Left hindlimb (tissue), 1 donor: Measurements from ENCODE around the gene RRP9.

Experiments used
- DNase-seq: peaks from one replicate; pipeline ENCODE4 v3.0.0-alpha.2; 2018

RRP9 gene

DNA sequence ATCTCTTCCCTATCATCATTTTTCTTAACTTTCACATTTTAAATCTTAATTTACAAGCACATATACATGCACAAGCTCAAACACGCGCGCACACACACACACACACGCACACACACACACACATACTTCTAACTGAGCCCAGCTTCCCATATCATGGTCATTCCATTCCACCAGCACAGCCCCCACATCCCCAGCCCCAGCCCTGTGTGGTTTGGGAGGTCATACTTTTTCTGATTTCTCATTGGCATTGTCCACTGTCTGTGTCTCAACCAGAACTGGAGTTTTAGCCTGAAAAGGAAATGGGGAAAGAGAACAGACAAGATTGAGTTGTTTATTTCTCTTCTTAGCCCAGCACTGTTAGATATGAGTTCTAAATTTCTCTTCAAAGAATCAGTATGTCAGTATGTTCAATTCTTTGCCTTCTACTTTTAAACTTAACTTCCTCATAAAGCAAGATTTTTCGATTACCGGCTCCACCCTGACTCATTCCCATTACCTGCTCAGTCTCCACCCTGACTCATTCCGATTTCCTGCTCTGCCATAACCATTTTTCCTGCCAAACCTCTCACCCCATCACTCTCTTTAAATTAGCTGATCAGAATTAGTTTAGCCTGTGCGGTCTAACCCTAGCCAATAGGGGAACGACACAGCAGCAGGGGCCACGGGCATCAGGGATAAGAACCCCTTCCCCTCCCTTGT is 44.9 kb downstream of the RRP9 start:
- DNase-seq = no peak

DNA sequence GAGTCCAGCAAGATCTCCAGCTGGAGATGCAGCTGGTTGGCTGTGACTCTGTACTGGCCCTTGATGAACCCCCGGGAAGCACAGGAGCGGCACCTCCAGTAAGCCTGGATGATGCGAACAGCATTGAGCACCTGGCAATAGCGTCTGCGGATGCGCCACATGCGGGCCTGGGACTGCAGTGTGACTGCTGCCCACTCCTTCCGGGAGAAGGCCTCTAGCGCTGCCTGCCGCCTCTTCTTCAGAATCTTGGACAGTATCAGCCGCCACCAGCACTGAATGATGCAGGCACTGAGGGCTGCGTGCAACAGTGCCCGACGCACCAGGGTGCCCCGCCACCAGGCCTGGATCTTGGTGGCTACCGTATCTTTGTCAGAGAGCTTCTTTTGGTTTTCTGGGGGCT is 46.8 kb downstream of the RRP9 start:
- DNase-seq = no peak

DNA sequence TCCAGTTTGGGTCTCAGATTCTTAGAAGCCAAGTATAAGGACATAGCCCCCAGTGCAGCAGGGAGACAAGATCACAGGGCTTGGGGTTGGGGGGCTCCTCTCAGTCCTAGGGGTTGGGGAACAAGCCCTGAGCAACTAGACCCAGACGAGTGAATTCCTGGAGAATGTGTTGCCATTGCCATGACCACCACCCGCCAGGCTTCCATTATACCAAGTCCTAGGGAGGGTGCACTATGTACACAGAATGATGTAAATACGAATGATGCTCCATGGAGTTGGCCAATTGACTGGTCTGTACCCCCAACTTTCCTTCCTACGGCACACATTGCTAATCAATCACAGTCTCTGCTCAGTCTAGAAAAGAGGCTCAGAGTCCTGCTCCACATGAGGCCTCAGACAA is 47.3 kb downstream of the RRP9 start:
- no peak for DNase-seq

DNA sequence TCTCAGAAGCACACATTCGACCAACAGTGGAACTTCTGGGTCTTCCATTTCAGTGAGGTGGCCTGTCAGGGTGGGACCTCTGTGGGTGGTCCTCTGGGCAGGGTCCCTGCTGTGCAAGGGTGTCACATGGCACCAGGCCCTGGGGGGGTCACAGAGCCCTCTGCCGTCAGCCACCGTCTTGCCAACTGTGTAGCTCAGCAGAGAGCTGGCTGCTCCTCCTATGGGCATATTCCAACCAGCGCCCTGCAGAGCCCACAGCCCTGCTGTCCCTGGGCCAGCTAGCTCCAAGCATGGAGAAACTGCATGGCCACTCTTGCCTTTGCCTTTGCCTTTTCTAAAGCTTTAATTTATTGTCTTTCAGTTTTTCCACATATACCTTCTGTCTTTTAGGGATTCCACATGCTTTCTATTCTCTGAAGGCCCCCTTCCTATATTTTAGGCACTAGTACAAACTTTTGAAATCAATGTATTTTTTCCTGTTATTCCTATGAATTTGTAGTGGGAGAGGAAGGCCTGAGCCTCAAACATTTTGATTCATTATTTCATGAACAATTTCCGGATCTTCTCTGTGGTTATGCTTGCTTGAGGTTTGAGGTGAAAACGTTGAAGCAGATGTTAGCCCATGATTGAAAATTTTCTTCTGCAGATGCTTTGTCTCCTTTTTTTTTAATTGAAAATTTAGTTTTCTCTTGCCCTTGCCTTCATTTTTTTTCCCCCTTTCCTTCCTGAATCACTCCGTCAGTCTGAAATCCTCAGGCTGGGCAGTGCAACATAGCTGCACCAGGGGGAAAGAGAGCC is 50.3 kb downstream of the RRP9 start:
- no peak for DNase-seq

DNA sequence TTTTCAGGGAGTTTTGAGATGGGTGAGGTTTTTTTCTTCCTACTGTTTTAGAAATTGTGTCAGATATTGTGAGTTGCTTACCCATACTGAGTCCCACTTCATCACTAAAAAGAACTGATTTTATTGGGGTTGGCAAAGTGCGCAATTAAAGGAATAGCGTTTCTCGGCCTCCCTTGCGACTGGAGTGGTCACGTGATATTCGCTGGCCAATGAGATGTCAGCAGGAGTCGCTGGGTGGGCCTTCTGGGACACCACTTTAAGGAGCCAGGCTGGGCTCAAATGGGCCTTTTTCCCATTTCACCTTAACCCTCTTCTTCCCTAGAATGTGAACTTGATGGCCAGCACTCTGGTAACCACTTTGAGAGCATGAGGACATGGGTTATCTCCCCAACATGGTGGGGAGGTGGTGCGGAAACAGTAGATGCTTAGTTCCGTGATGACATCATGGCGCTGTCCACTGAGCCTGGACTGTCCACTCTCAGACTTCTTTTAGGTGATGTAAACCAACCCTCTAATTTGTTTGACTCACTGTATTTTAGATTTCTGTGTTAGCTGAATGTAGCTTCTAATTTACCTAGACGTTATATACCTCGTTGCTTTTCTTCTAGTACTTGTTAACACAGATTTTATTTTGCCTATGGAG is 53.1 kb downstream of the RRP9 start:
- DNase-seq = no peak

DNA sequence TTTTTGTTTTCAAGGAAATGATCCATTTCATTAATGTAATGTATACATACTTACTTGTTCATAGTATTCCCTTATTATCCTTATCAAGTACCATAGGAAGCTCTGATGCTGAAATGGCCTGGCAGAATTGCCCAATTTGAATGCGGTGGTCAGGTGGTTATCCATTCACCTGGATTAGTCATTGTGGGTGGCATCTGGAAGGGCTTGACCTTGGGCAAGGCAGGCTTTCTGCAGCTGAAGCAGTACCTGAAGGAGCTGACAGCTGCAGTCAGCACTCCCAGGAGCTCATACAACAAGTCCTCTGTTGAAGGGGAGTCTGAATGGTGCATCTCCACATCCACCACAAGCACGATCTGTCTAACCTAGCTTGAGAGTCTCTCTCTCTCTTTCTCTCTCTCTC is 54.1 kb downstream of the RRP9 start:
- no peak for DNase-seq

DNA sequence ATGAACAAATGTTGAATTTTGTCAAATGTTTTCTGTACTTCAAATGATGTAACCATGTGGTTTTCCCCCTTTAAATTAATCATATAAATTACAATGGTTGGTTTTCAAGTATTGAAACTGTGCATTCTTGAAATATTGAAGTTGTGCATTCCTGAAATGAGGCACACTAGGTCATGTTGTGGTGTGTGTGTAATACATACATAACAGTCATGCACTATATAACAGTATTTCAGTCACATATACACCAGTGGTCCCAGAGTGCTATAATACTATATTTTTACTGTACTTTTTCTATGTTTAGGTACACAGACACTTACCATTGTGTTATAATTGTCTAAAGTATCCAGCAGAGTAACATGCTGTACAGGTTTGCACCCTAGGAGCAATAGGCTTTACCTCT is 55.3 kb downstream of the RRP9 start:
- DNase-seq = no peak
